ENCODE measurements around the gene GBGT1.

GRCh38 chr9:133207021-133207531 lies 43.4 kb upstream of the GBGT1 start:
- TF ChIP-seq CTCF (IDR thresholded peaks at IDR 0.05) (no peak), POLR2AphosphoS5 (IDR thresholded peaks at IDR 0.05) (no peak), POLR2A (IDR thresholded peaks at IDR 0.05) (no peak)

Data from breast epithelium (tissue), 3 donors.